GM23338 (cell line): Measurements from ENCODE around the gene KLHDC9. TPM values are rescaled to one million over a fixed set of nuclear protein-coding genes. Genes with fewer than 3 reads are reported as not detected.
A peak's percentile ranks its signal among the peaks of the same experiment; 100 is the strongest.

Experiments
- ATAC-seq: fragments of 200-7000 bp; cut with Tn5 transposase; 3 replicates; pipeline ENCODE4 v1.9.1; 2020
- DNase-seq: peaks from one replicate; pipeline ENCODE4 v3.0.0-alpha.2; 2015; ENCODE audit warnings: low spot score
- H2AFZ ChIP-seq: fragments of 200-600 bp; sonication (generic); 2 replicates; pipeline ENCODE4 v1.8.0; 2016; ENCODE audit warnings: antibody characterized with exemption, mild to moderate bottlenecking, moderate library complexity
- H3F3A ChIP-seq: fragments of 200-600 bp; sonication (generic); replicated peaks from 2 replicates; pipeline ENCODE4 v1.8.0; 2017; ENCODE audit warnings: antibody characterized with exemption, mixed run types, low read depth
- H3K27ac ChIP-seq: fragments of 200-600 bp; sonication (generic); 2 replicates; pipeline ENCODE4 v1.6.1; 2016; ENCODE audit warnings: low read depth
- H3K27me3 ChIP-seq: fragments of 200-600 bp; sonication (generic); 2 replicates; pipeline ENCODE4 v1.8.0; 2016; ENCODE audit warnings: mild to moderate bottlenecking, mixed run types, moderate library complexity; ENCODE audit not compliant: insufficient read depth
- H3K36me3 ChIP-seq: fragments of 200-600 bp; sonication (generic); 2 replicates; pipeline ENCODE4 v1.8.0; 2016; ENCODE audit warnings: mild to moderate bottlenecking; ENCODE audit not compliant: insufficient read depth
- H3K4me1 ChIP-seq: fragments of 200-600 bp; sonication (generic); 2 replicates; pipeline ENCODE4 v1.8.0; 2016; ENCODE audit warnings: mild to moderate bottlenecking, moderate library complexity; ENCODE audit not compliant: insufficient read depth
- H3K4me2 ChIP-seq: fragments of 200-600 bp; sonication (generic); 2 replicates; pipeline ENCODE4 v1.7.1; 2017; ENCODE audit warnings: mixed run types
- H3K4me3 ChIP-seq: fragments of 200-600 bp; sonication (generic); 2 replicates; pipeline ENCODE4 v1.6.1; 2016; ENCODE audit warnings: mixed run types
- H3K79me2 ChIP-seq: fragments of 200-600 bp; sonication (generic); replicated peaks from 2 replicates; pipeline ENCODE4 v1.8.0; 2017; ENCODE audit warnings: mild to moderate bottlenecking; ENCODE audit not compliant: insufficient read depth
- H3K9me2 ChIP-seq: fragments of 200-600 bp; sonication (generic); 2 replicates; pipeline ENCODE4 v1.8.0; 2017; ENCODE audit not compliant: insufficient read depth
- H4K20me1 ChIP-seq: fragments of 200-600 bp; sonication (generic); replicated peaks from 2 replicates; pipeline ENCODE4 v1.8.0; 2017; ENCODE audit warnings: mild to moderate bottlenecking; ENCODE audit not compliant: insufficient read depth
- H3K27ac Mint-ChIP-seq: 2 replicates; pipeline ENCODE4 v1.8.0; 2020; ENCODE audit warnings: inconsistent platforms, mild to moderate bottlenecking, moderate library complexity, mixed read lengths
- H3K27me3 Mint-ChIP-seq: 3 replicates; pipeline ENCODE4 v1.8.0; 2022; ENCODE audit warnings: low read depth, mild to moderate bottlenecking, moderate library complexity, mixed read lengths, inconsistent platforms; ENCODE audit not compliant: insufficient read depth, poor library complexity
- H3K36me3 Mint-ChIP-seq: 3 replicates; pipeline ENCODE4 v1.8.0; 2021; ENCODE audit warnings: low read depth, mild to moderate bottlenecking, inconsistent platforms, moderate library complexity, mixed read lengths
- H3K4me1 Mint-ChIP-seq: 3 replicates; pipeline ENCODE4 v1.8.0; 2020; ENCODE audit warnings: mild to moderate bottlenecking, inconsistent platforms, mixed read lengths
- H3K4me3 Mint-ChIP-seq: 3 replicates; pipeline ENCODE4 v1.8.0; 2021; ENCODE audit warnings: moderate library complexity, mild to moderate bottlenecking, inconsistent platforms, mixed read lengths
- H3K9me3 Mint-ChIP-seq: 3 replicates; pipeline ENCODE4 v1.8.0; 2020; ENCODE audit warnings: moderate library complexity, mild to moderate bottlenecking, inconsistent platforms, mixed read lengths
- EZH2phosphoT487 ChIP-seq: fragments of 200-600 bp; sonication (generic); IDR thresholded peaks from one replicate; pipeline ENCODE4 v1.8.1; 2018; ENCODE audit warnings: antibody characterized with exemption; ENCODE audit not compliant: unreplicated experiment
- NANOG ChIP-seq: IDR thresholded peaks from 2 replicates; pipeline ENCODE4 v1.6.1; 2016; ENCODE audit warnings: antibody characterized with exemption, borderline replicate concordance
- POLR2AphosphoS5 ChIP-seq: IDR thresholded peaks from 2 replicates; pipeline ENCODE4 v1.6.1; 2016; ENCODE audit warnings: antibody characterized with exemption, low read depth
- ZNF114 ChIP-seq: fragments of 250-450 bp; sonication (Bioruptor Pico); IDR thresholded peaks from 2 replicates; pipeline ENCODE4 v1.5.0; 2020; ENCODE audit warnings: mild to moderate bottlenecking, moderate library complexity
- ZNF331 ChIP-seq: fragments of 250-450 bp; sonication (Bioruptor Pico); IDR thresholded peaks from 2 replicates; pipeline ENCODE4 v1.5.0; 2020; ENCODE audit warnings: low read depth, mild to moderate bottlenecking, moderate library complexity
- polyA plus RNA-seq: library from polyadenylated mRNA; unstranded; fragments of >200 nt; fragmentation: Nextera tagmentation; extraction: Ambion mirVana; gene quantifications from 2 replicates; pipeline ENCODE4 v1.2.1, GENCODE V29; 2016
- total RNA-seq: library from RNA; depleted of rRNA; stranded (reverse); fragments of >200 nt; shearing (Covaris generic); gene quantifications from 2 replicates; pipeline ENCODE4 v1.2.3, GENCODE V29; 2014
- TF ChIP-seq, protein P1 (sequence below): IDR thresholded peaks from one replicate; pipeline ENCODE4 v1.6.1; 2018; ENCODE audit warnings: antibody characterized with exemption; ENCODE audit not compliant: unreplicated experiment
- TF ChIP-seq, protein P2 (sequence below): IDR thresholded peaks from 2 replicates; pipeline ENCODE4 v1.6.1; 2016; ENCODE audit warnings: antibody characterized with exemption
- TF ChIP-seq, protein P3 (sequence below), 2 experiments: fragments of 200-600 bp in 1 of 2; sonication (generic) in 1 of 2; conservative IDR thresholded peaks; 2 replicates each; pipeline versions ENCODE4 v1.5.1 to v1.6.1; 2016 to 2017; ENCODE audit warnings: antibody characterized with exemption in 2 of 2, low read depth in 2 of 2, mild to moderate bottlenecking in 2 of 2, moderate library complexity in 1 of 2

The KLHDC9 gene
- total and polyA plus RNA-seq, 2 experiments from 2014 or later, result 5.6 to 6.6 TPM

DNA sequence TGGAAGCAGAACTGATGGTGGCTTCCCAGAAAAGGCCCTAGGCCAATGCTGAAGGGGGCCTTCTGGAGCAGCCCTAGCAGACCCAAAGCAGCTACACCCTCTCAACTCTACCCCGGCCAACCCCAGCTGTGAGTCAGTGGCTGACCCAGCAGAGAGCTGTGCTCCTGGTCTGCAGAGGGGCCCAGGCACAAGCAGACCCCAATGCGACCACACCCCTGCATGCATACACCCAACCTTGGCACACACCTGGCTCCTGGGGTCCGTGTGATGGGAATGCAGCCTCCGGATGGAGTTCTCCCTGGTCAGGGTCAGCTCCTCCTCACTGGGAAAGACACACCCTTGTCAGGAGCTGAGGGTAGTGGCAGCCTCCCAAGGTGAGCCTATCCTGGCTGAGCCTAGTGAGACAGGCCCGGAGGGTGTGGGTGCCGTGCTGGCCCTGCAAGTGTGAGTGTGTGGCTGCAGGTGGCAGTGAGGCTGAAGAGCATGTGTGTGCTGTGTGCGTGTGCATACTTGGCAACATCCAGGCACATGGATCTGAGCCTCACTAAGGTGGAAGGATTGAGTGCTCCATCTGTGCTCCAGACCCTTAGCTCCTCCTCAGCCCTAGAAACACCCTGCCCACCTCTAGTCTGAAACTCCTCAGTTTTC, 24.6 kb upstream of the KLHDC9 start:
- Histone ChIP-seq H3K27ac (no peak overlapping the region), H3F3A (no peaks in the 10 kb centered on the region), H4K20me1 (no peaks in the 10 kb centered on the region), H3K4me3 (no peak overlapping the region), H2AFZ (no peak overlapping the region), H3K4me1 (0 out of 2 replicates have a peak, but pooled peaks cover 2% of the 10 kb centered on the region), H3K27me3 (no peaks in the 10 kb centered on the region), H3K9me2 (no peaks in the 10 kb centered on the region), H3K79me2 (no peaks in the 10 kb centered on the region), H3K4me2 (no peak overlapping the region), H3K36me3 (no peaks in the 10 kb centered on the region)
- no peak overlapping the region for H3K4me3 Mint-ChIP-seq
- no peaks in the 10 kb centered on the region for H3K36me3 Mint-ChIP-seq
- H3K4me1 Mint-ChIP-seq, result no peaks in the 10 kb centered on the region; the same call in 2 of the 3 replicates
- peaks cover 8% of the 10 kb centered on the region for H3K27me3 Mint-ChIP-seq
- TF ChIP-seq, protein P1, sequence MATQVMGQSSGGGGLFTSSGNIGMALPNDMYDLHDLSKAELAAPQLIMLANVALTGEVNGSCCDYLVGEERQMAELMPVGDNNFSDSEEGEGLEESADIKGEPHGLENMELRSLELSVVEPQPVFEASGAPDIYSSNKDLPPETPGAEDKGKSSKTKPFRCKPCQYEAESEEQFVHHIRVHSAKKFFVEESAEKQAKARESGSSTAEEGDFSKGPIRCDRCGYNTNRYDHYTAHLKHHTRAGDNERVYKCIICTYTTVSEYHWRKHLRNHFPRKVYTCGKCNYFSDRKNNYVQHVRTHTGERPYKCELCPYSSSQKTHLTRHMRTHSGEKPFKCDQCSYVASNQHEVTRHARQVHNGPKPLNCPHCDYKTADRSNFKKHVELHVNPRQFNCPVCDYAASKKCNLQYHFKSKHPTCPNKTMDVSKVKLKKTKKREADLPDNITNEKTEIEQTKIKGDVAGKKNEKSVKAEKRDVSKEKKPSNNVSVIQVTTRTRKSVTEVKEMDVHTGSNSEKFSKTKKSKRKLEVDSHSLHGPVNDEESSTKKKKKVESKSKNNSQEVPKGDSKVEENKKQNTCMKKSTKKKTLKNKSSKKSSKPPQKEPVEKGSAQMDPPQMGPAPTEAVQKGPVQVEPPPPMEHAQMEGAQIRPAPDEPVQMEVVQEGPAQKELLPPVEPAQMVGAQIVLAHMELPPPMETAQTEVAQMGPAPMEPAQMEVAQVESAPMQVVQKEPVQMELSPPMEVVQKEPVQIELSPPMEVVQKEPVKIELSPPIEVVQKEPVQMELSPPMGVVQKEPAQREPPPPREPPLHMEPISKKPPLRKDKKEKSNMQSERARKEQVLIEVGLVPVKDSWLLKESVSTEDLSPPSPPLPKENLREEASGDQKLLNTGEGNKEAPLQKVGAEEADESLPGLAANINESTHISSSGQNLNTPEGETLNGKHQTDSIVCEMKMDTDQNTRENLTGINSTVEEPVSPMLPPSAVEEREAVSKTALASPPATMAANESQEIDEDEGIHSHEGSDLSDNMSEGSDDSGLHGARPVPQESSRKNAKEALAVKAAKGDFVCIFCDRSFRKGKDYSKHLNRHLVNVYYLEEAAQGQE, result no peak
- no peak for TF ChIP-seq POLR2AphosphoS5
- no peak for TF ChIP-seq ZNF331 (CRISPR knock-in tag)
- no peak for TF ChIP-seq NANOG
- no peak for TF ChIP-seq EZH2phosphoT487
- TF ChIP-seq, protein P2, sequence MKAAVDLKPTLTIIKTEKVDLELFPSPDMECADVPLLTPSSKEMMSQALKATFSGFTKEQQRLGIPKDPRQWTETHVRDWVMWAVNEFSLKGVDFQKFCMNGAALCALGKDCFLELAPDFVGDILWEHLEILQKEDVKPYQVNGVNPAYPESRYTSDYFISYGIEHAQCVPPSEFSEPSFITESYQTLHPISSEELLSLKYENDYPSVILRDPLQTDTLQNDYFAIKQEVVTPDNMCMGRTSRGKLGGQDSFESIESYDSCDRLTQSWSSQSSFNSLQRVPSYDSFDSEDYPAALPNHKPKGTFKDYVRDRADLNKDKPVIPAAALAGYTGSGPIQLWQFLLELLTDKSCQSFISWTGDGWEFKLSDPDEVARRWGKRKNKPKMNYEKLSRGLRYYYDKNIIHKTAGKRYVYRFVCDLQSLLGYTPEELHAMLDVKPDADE, result no peak
- no peak for TF ChIP-seq ZNF114 (CRISPR knock-in tag)
- TF ChIP-seq, protein P3, sequence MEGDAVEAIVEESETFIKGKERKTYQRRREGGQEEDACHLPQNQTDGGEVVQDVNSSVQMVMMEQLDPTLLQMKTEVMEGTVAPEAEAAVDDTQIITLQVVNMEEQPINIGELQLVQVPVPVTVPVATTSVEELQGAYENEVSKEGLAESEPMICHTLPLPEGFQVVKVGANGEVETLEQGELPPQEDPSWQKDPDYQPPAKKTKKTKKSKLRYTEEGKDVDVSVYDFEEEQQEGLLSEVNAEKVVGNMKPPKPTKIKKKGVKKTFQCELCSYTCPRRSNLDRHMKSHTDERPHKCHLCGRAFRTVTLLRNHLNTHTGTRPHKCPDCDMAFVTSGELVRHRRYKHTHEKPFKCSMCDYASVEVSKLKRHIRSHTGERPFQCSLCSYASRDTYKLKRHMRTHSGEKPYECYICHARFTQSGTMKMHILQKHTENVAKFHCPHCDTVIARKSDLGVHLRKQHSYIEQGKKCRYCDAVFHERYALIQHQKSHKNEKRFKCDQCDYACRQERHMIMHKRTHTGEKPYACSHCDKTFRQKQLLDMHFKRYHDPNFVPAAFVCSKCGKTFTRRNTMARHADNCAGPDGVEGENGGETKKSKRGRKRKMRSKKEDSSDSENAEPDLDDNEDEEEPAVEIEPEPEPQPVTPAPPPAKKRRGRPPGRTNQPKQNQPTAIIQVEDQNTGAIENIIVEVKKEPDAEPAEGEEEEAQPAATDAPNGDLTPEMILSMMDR (conservative IDR thresholded peaks at IDR 0.05; ENCODE audit: low read depth in 2 of 2), result peak in 1 of 2 experiments; percentile 23; a peak in 2 of 4 replicates
- H3K27ac Mint-ChIP-seq, result no peak overlapping the region
- DNase-seq, result no peak
- peak; percentile 52 for ATAC-seq
- H3K9me3 Mint-ChIP-seq, result no peaks in the 10 kb centered on the region
